Testis (tissue), 3 donors: Measurements from ENCODE around the gene LRP8. TPM values are rescaled to one million over a fixed set of nuclear protein-coding genes. Genes with fewer than 3 reads are reported as not detected.

Source experiments
- DNase-seq: peaks from one replicate; pipeline ENCODE4 v3.0.0-alpha.2; 2019
- H3K27ac ChIP-seq, 2 donors: fragments of 200-600 bp; sonication (generic); one replicate each; pipeline ENCODE4 v1.5.1; 2019
- H3K27me3 ChIP-seq: fragments of 200-600 bp; sonication (generic); one replicate; pipeline ENCODE4 v1.5.1; 2019
- H3K36me3 ChIP-seq: fragments of 200-600 bp; sonication (generic); one replicate; pipeline ENCODE4 v1.5.1; 2017; ENCODE audit warnings: low read depth; ENCODE audit errors: missing control alignments
- H3K4me1 ChIP-seq: fragments of 200-600 bp; sonication (generic); one replicate; pipeline ENCODE4 v1.5.1; 2019
- H3K4me3 ChIP-seq, 2 donors: fragments of 200-600 bp; sonication (generic); one replicate each; pipeline ENCODE4 v1.5.1; 2017 to 2019
- H3K9me3 ChIP-seq: fragments of 200-600 bp; sonication (generic); one replicate; pipeline ENCODE4 v1.5.1; 2017
- POLR2A ChIP-seq: fragments of 450-650 bp; IDR thresholded peaks from one replicate; pipeline ENCODE4 v1.6.1; 2017; ENCODE audit warnings: antibody characterized with exemption, mild to moderate bottlenecking, moderate library complexity
- WGBS, 2 donors: methylation state at CpG; one replicate each; pipeline ENCODE4 v1.1.5; 2018; 5-methylcytosine and 5-hydroxymethylcytosine counted together
- intact Hi-C: fragments of 100-400 bp; cut with DNase I; formaldehyde crosslinking; loops from one replicate; pipeline ENCODE4 v1.15.1; 2023; ENCODE audit warnings: low total_unique reads
- polyA plus RNA-seq: library from polyadenylated mRNA; stranded (reverse); fragments of 350-450 nt; fragmentation: Illumina TruSeq; extraction: RNeasy Lipid Tissue Mini Kit (QIAGEN cat#74804); gene quantifications from one replicate; pipeline ENCODE4 v1.2.3, GENCODE V29; 2014; ENCODE audit warnings: low read depth, low replicate concordance; ENCODE audit not compliant: insufficient read depth
- total RNA-seq, 2 donors: library from RNA; depleted of rRNA; stranded (reverse); fragments of >200 nt; gene quantifications; one replicate each; pipeline ENCODE4 v1.2.3, GENCODE V29; 2016
- TF ChIP-seq, protein P1 (sequence below), 3 experiments: fragments of 450-650 bp in 2 of 3; fragments of 200-600 bp in 1 of 3; sonication (generic) in 1 of 3; IDR thresholded peaks; one replicate each; pipeline ENCODE4 v1.5.1; 2016 to 2019; ENCODE audit warnings: antibody characterized with exemption in 3 of 3, mild to moderate bottlenecking in 2 of 3, moderate library complexity in 1 of 3

LRP8 gene
- total and polyA plus RNA-seq, 3 donors from 2014 or later = 64.3 to 253 (median 223) TPM

DNA sequence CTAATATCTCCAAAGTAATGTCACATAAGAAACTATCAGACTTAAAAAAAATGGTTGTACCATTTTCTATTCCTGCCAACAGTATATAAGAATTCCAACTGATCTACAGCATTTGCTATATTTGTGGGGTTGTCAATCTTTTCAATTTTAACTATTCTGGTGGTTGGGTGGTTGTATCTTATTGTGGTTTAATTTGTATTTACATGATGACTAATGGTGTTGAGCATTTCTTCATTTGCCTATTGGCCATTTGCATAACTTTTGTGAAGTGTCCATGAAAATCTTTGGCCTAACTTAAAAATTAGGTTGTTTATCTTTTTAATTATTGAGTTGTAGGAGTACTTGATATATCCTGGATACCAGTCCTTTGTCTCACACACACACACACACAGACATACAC lies 26.2 kb upstream of the LRP8 start:
- no peak overlapping the region for H3K4me3 ChIP-seq
- TF ChIP-seq POLR2A = no peak
- TF ChIP-seq, protein P1, sequence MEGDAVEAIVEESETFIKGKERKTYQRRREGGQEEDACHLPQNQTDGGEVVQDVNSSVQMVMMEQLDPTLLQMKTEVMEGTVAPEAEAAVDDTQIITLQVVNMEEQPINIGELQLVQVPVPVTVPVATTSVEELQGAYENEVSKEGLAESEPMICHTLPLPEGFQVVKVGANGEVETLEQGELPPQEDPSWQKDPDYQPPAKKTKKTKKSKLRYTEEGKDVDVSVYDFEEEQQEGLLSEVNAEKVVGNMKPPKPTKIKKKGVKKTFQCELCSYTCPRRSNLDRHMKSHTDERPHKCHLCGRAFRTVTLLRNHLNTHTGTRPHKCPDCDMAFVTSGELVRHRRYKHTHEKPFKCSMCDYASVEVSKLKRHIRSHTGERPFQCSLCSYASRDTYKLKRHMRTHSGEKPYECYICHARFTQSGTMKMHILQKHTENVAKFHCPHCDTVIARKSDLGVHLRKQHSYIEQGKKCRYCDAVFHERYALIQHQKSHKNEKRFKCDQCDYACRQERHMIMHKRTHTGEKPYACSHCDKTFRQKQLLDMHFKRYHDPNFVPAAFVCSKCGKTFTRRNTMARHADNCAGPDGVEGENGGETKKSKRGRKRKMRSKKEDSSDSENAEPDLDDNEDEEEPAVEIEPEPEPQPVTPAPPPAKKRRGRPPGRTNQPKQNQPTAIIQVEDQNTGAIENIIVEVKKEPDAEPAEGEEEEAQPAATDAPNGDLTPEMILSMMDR (IDR thresholded peaks at IDR 0.05) = no peak
- intact Hi-C loops = no loop called here

DNA sequence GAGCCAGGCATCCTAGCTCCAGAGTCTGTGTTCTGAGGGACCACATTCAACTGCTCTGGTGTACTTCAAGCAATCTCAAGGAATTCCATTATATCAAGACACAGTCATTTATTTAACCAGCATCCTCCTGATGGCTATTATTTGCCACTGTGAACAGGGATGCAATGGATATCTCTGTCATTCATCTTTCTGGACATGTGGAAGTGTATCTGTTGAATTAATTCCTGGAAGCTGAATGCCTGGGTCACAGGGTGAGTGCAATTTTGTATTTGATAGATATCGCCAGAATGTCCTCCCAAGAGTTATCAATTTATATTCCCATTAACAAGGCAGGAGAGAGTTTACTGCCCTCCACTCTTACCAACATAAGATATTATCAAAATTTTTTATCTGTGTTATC lies 24.7 kb upstream of the LRP8 start:
- DNase-seq = no peak
- TF ChIP-seq POLR2A = no peak
- TF ChIP-seq, protein P1 (IDR thresholded peaks at IDR 0.05) = no peak
- no peaks in the 10 kb centered on the region for H3K27me3 ChIP-seq
- WGBS, 2 donors = 77 to 90% methylated on average over 1 of the region's 1 CpG
- no peaks in the 10 kb centered on the region for H3K36me3 ChIP-seq
- no peak overlapping the region for H3K27ac ChIP-seq
- H3K4me1 ChIP-seq = no peaks in the 10 kb centered on the region
- no peak overlapping the region for H3K4me3 ChIP-seq
- H3K9me3 ChIP-seq = no peaks in the 10 kb centered on the region
- intact Hi-C loops = no loop called here

More for the DNA sequence above, 26.2 kb upstream of the LRP8 start:
- Histone ChIP-seq H3K9me3 (no peaks in the 10 kb centered on the region), H3K27me3 (no peaks in the 10 kb centered on the region), H3K36me3 (no peaks in the 10 kb centered on the region), H3K27ac (no peak overlapping the region), H3K4me1 (no peaks in the 10 kb centered on the region)
- no peak for DNase-seq

DNA sequence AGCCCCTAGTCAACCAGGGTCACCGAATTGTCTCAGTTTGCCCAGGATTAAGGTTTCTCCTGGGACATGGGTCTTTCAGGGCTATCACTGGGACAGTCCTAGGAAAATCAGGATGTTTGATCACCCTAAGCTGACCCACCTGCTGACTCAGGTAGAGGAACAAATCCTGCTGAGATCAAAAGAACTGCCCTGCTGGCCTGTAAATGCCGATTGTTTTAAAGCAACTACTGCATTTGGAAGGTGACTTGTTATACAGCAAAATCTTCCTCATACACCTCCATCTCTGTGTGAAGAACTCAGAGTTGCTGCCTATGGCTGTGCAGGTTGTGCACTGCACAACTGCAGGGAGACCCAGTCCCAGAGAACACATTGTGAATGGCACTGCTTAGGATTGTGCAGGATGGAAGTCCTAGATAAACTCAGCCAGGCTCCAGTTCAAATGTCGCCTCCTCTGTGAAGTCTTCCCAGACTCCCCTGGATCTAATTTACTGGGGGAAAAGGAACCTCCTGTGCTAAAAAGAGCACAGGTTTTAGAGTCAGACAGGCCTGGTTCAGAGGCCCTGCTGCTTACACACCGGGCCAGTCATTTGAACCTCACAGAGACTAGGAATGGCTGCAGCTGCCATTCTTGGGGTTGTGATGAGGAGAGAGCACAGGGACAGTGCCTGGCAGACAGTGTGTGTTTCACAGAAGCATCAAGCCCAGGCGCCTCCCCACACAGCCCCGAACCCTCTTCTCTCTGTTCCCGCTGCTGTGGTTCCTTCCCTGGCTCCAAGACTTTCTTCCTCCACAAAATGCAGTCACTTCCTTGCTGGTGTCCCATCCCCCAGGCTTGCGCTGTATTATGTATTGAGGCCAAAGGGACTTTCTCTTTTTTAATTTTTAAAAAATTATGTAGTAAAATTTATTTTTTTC lies 23.2 kb upstream of the LRP8 start:
- Histone ChIP-seq H3K9me3 (no peaks in the 10 kb centered on the region), H3K4me1 (no peaks in the 10 kb centered on the region), H3K36me3 (no peaks in the 10 kb centered on the region), H3K27me3 (no peaks in the 10 kb centered on the region), H3K27ac (no peak overlapping the region), H3K4me3 (no peak overlapping the region)
- WGBS, 2 donors = 95 to 97% methylated on average over 8 of the region's 8 CpGs
- intact Hi-C loops = no loop called here
- DNase-seq = no peak
- TF ChIP-seq, protein P1 (IDR thresholded peaks at IDR 0.05) = no peak
- no peak for TF ChIP-seq POLR2A

DNA sequence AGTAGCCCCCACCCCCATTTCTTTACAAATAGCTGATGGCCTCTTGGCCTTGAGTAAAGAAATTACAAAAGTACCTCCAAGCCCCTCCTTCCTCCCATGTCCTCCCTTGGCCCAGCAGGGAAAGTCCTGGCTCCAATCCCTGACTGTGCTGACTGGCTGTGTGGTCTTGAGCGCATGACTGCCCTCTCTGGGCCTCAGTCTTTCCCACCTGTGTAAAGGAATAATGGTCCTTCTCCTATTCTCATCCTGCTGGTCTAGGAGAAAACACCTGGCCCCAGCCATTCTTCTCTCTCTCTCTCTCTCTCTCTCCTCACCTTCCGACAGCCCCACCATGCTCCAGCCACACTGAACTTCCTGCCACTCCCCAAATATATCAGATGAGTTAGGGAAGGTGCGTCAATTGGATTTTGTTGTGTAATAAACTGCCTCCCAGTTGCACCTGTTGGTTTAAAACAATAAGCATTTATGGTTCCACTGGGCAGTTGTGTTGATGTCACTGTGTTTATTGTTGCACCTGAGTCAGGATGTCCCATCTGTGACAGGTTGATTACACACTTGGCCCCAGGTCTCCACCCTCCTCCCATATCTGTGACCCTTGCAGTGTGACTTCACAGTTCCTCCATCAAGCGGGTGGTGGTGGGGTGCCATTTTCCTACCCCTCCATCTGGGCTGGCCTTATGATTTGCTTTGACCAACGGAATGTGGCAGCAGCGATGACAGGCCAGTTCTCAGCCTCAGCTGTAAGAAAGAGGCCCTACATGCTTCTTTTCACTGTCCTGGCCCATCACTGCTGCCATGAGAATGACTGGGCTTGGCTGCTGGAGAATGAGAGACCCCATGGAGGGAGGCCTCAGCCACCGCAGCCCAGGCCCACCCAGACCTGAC lies 22.3 kb upstream of the LRP8 start:
- H3K27ac ChIP-seq = no peak overlapping the region
- no peaks in the 10 kb centered on the region for H3K36me3 ChIP-seq
- WGBS, 2 donors = 90 to 92% methylated on average over 5 to 7 of the region's 7 CpGs
- no peak overlapping the region for H3K4me3 ChIP-seq
- intact Hi-C loops = no loop called here
- TF ChIP-seq POLR2A = no peak
- TF ChIP-seq, protein P1 (IDR thresholded peaks at IDR 0.05) = no peak
- H3K9me3 ChIP-seq = no peaks in the 10 kb centered on the region
- no peaks in the 10 kb centered on the region for H3K27me3 ChIP-seq
- DNase-seq = no peak
- no peaks in the 10 kb centered on the region for H3K4me1 ChIP-seq
